ENCODE results near the gene C1QTNF12.

The C1QTNF12 gene

DNA sequence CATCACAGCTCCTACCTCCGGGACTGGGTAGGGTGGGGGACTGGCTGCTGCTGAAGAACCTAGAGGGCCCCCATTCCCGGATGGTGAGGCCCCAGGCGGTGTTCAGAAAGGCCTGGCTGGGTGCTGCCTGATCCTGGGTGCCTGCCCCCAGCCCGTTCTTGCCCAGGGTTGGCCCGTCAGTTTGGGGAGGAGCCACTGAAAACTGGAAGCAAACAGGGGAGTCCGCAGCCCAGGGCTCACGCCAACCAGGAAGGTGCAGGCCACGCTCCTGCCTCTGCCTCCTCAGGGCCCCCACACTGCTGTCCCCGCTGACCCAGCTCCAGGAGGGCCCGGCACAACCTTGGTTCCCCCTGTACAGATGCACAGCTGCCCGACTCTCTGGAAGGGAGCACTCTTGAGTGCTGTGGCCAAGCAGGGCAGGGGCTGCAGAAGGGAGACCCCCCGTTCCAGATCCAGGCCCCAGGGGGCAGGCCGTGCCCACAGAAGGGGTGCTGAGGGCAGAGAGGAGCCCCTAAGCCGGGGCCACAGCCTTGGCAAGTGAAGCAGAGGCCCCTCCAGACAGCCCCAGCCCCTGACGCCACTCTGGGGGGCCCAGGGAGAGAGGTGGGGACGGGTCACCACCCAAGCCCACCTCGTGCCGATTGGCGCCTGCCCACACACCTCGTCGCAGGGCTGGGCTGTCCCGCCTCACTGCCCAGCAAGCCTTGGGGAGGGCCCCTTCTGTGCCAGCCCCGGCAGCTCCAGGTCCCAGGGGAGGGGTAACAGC, 5.5 kb downstream of the C1QTNF12 start:
- no peak for DNase-seq (ENCODE audit: low spot score)

DNA sequence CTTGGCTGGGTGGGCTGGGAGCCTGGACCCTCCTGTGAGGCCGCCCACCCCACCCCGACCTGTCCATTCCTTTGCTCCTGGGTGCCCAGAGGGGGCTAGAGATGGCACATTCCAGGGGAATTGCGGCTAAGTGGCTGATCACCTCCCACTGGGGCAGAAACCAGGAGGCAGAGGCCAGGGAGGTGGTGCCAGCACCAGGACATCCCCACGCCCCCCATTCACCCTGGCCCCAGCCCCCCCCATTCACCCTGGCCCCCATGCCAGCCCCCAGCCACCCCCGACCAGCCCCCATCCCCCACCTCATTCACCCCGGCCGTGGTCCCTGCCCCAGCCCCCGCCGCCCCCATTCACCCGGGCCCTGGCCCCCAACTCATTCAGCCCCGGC, 6.2 kb downstream of the C1QTNF12 start:
- DNase-seq (ENCODE audit: low spot score), result no peak

DNA sequence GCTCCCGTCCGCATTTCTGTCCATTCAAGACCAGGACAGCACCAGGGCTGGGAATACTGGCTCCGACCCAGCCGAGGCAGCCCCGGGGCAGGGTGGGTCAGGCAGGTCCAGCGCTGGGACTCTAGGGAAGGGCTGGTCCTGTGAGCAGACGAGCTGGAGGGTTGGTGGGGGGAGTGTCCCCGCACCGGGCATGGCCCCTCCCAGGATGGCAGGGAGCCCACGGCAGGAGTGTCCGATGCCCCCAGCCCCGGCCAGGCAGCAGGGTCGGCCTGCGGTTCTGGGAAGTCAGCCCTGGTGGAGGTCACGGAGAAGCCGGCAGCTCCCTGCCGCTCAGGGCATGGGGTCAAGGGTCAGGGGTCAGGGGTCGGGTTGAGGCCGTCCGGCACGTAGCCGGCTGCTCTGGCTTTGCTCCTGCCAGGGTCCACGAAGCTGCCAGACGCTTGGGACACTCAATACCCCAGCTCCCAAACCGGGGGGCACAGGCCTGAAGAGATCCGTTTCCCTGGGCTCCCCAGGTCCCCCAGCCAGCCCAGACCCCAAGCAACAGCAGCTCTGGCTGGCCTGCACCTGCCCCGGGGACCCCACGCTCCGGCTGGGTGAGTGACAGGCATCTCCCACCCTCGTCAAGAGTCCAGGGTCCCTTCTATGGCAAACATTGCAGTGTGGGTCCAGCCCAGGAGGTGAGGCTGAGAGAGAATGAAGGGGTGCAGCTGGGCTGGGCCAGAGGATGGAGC, 6.7 kb downstream of the C1QTNF12 start:
- no peak for DNase-seq (ENCODE audit: low spot score)

DNA sequence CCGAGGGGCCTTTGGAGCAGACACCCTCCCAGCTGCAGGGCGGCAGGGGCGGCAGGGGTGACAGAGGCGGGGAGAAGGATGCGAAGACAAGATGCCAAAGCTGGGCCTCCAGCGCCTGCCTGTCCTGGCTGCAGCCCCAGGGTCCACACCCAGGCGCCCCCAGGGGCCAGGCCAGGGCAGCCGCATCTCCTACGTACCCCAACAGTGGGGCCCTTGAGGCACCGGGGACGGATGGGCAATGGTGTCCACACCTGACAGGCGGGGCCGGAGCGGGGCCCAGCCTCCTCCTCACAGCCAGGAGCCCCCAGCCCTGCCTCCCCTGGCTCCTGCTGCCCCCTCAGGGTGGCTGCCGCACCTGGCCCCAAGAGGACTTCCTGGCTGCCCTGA, 7.3 kb downstream of the C1QTNF12 start:
- no peak for DNase-seq (ENCODE audit: low spot score)

DNA sequence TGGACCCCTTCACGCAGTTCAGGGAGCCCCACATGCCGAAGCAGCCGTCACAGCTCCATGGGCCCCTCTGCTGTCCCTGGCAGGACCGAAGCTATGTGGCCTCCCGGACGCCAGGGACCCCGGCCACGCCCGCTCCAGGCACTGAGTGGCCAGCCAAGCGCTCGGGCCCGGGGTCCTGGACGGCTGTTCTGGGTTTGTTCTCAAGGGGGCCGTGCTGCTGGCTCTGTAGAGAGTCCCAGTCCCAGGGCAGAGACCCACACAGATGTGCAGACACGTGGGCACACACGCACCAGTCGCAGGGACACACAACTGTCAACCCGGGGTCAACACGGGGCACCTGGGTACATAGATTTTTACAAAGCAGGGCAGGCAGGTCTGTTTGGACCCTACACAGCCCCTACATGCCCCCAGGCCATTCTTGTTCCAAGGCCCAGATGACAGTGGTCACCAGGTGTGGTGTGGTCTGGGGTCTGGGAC, 7.8 kb downstream of the C1QTNF12 start:
- DNase-seq (ENCODE audit: low spot score), result no peak

DNA sequence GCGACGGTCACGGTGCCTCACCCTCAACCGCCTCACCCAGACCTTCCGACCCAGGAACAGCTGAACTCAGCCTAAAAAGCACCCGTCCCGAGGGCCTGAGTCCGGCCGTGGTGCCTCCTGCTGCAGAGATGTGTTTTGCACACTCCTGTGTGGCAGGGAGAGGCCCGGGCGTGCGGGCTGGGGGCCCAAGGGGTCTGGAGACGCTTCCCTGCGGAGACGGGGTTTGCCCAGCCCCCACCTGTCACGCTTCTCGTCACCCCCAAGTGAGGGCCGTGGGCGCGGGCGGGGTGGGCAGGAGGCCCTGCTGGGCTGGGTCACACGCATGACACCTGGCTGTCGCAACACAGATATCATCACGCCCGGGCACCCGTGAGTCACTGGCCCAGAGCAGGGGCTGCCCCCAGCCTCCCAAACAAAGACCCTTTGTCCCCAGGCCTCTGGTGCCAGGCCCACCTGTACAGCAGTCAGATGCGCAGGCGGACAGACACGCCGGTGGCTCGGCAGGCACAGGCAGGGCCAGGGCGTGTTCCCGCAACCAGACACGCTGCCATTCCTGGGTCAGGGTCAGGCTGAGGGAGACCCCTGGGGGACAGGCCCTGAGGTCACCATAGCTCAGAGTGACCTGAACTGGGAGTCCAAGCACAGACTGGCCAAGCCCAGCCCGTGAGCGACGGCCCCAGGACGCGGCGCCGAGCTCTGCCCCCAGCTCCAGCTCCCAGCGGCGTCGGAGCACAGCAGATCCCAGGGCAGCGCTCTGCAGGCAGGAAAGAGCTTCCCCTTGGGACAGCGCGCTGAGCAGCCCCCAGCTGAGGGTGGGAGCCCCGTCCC, 8.4 kb downstream of the C1QTNF12 start:
- no peak for DNase-seq (ENCODE audit: low spot score)

DNA sequence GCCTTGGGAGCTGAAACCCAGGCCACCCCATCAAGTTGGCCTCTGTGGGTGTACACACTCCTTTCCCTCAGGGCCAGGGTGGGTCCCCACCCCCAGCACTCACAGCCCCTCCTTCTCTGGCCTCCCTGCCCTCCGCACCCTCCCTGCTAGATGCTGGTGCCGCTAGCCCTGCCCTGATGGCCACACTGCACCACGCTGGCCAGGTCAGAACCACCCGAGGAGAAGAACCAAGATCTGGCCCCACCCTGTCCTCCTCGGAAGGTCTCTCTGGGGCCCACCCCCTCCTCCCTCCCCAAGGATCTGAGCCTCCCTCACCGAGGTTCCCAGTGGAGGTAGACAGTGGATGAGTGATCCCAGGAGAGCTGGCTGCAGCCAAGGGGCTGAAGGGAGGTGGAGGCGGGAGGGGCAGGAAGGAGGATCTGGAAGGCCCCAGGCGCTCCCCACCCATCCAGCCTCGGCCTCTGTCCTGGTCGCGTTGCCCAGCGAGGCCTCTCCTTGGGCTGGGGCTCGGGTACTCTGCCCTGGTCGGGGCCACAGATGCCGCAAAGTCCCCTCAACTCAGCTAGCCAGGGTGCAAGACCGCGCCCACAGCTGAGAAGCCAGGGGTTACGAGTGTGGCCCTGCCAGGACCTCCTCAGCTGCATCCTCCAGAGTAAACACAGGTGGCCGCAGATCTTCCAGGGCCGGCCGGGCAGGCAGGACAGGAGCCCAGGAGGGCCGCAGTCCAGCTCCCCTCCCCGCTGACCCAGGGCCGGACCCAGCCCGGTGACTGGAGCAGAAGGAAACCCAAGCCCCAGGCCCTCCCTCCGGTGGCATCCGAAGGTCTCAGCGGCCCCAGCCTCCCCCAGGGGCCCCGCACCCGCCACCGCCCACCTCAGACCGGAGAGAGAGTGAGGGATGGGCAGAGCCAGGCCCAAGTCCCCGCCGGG, 9.3 kb downstream of the C1QTNF12 start:
- DNase-seq (ENCODE audit: low spot score), result no peak

DNA sequence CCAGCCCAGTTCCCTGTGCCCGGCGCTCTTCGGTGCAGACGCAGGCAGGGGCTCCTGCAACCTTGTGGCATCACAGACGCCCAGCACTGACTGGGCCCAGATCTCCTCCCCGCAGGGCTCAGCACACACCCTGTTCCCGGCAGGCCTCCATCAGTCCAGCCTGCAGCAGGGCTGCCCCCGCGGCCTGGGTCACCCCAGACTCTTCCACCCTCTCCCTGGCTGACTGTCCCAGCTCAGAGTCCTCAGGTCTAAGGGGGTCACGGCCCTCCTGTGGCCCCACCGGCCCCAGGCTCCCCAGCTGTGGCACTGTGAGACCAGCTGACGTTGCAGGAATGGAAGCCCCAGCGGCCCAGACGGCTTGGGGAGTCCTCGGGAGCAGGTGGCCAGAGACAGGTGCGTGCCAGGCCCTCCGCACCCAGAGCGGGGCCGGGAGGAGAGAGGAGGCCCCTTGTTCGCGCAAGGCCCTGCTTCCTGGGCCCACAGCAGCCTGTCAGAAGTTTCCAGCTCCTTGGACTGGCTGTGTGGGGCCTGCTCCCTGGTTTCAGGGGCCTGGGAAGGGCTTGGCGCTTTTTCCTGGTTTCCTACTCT, 10.3 kb downstream of the C1QTNF12 start:
- DNase-seq (ENCODE audit: low spot score), result no peak

DNA sequence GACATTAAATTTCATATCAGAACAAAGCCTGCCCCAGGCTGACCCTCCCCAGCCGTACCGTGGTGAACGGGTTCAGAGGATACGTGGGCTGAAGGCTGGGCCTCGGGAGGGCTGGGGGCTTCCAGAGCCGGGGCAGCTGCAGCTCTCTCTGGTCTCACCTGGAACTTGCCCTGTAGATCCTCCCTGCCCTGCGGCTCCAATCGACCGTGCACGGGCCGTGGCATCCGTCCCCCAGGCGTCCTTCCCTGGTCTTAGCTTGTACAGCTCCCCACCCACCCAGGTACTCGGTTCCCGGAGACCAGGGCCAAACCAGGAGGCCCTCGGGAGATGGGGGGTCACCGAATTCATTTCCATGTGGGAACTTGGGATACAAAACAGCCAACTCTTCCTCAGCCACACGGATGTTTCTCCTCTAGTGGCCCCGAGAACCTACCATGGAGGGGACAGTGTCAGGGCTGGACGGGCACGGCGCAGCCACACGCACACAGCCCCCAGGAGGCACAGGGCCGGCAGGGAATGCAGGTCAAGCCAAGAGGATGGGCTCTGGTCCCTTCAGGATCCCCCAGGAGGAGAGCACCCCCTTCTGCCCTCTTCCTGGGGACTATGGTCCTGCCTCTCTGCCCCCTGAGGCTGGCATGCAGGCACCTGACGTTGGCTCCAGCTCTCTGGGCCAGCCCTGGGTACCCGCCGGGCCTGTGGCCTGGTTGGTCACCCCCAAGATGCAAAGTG, 11.3 kb downstream of the C1QTNF12 start:
- no peak for DNase-seq (ENCODE audit: low spot score)

DNA sequence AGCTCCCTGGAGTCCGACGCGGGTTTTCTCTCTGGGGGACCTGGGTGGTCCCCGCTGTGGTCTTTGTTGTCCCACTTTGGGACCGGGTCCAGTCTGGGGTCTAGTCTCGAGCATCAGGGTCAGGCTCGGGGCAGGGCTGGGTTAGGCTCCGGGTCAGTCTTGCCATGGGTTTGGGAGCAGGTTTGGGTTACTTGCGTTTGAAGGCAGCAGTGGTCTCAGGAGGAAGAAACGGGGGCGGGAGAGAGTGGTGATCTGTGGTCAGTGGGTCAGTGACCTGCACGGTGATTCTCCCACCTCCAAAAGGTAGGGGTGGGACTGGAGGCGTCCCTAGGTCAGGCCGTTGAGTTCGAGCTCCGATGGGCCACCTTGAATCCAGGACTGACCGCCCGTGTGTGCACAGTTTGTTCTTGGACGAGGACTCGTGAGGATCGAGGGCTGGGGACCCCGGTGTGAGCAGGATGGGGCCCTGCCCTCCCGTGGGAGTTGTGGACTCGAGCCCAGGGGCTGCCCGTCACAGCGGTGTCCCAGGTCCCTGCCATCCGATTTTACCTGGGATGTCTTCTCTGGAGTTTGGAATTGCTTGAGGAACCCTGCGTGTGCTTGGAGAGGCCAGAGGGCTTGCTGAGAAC, 12.2 kb downstream of the C1QTNF12 start:
- DNase-seq (ENCODE audit: low spot score), result no peak

DNA sequence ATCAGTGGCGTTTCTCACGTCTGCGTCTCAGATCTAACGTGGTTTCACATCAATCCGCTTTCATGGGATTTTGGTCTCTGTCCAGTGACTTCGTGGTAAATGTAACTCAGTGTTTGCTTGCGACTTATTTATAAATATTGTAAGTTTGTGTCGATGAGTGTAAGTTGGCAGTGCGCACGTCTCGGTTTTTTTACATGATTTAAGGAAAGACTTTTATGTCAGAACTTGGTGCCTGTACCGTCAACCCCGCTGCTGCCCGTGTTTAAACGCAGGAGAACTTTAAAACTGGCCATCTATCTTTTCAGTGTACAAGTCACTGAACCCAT, 13.0 kb downstream of the C1QTNF12 start:
- DNase-seq (ENCODE audit: low spot score), result no peak

DNA sequence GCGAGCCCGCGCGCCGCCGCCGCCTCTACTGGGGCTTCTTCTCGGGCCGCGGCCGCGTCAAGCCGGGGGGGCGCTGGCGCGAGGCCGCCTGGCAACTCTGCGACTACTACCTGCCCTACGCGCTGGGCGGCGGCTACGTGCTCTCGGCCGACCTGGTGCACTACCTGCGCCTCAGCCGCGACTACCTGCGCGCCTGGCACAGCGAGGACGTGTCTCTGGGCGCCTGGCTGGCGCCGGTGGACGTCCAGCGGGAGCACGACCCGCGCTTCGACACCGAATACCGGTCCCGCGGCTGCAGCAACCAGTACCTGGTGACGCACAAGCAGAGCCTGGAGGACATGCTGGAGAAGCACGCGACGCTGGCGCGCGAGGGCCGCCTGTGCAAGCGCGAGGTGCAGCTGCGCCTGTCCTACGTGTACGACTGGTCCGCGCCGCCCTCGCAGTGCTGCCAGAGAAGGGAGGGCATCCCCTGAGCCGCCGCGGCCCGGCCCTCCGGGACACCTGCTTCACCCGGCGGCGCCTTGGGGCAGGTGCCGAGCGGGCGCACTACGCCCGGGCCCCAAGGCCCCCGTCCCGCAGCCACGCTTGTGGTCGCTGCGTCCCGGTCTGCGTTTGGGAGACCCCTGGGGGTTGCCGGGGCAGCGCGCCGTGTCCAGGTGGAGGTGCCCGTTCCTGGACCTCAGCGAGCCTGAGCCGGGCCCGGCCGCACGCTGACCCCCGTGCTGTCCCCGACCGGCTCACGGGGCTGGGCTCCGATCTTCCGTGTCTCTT, 13.5 kb downstream of the C1QTNF12 start:
- DNase-seq (ENCODE audit: low spot score), result no peak

DNA sequence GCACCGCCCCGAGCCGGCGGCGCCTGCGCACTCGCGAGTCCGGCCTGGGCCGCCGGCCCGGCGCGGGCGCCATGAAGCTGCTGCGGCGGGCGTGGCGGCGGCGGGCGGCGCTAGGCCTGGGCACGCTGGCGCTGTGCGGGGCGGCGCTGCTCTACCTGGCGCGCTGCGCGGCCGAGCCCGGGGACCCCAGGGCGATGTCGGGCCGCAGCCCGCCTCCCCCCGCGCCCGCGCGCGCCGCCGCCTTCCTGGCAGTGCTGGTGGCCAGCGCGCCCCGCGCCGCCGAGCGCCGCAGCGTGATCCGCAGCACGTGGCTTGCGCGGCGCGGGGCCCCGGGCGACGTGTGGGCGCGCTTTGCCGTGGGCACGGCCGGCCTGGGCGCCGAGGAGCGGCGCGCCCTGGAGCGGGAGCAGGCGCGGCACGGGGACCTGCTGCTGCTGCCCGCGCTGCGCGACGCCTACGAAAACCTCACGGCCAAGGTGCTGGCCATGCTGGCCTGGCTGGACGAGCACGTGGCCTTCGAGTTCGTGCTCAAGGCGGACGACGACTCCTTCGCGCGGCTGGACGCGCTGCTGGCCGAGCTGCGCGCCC, 14.2 kb downstream of the C1QTNF12 start, which contains the start of gene B3GALT6:
B3GALT6 (plus strand) TSS at position 30 of the 588 bp plus-strand sequence; CDS start at position 72, 42 bp downstream.
- DNase-seq (ENCODE audit: low spot score), result no peak

DNA sequence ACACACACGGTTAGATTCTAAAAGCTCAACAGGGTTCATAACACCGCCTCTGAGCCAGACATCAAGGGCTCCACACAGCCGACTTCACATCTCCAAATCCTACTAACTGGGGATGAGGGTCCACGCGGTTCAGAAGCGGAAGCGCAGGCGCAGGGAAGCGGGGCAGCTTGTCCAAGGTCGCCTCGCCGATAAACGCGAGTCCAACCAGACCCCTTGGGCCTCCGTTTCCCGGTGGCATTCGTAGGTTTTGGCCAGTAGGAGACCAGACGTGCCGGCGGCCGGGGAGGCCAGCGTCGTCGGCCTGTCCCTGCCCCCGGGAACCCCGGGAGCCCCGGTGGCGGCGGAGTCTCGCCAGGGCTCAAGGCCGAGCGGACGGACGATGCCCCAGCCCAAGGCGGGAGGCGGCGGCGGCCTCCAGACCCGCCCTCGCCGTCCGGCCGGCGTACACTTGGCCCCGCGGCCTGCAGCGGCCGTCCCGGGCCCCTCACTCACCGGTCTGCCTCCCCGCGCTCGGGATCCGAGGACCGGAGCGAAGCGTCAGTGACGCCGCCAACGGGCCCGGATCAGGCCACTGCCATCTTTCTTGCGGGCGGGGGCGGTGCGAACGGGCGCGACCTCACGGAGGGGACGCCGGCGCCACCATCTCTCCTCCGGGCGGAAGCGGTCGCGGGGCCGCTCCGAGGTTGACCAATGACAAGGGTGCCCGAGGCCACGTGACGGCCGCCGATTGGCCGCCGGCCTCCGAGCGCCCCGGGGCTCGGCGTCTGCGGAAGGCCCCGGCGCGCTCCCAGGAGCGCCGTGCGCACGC, 14.9 kb downstream of the C1QTNF12 start, which contains the start of gene SDF4:
SDF4 (minus strand) TSS at position 602 of the 808 bp plus-strand sequence. CDS start 3,229 bp downstream, outside the sequence.
- peak; percentile 97 for DNase-seq (ENCODE audit: low spot score)

DNA sequence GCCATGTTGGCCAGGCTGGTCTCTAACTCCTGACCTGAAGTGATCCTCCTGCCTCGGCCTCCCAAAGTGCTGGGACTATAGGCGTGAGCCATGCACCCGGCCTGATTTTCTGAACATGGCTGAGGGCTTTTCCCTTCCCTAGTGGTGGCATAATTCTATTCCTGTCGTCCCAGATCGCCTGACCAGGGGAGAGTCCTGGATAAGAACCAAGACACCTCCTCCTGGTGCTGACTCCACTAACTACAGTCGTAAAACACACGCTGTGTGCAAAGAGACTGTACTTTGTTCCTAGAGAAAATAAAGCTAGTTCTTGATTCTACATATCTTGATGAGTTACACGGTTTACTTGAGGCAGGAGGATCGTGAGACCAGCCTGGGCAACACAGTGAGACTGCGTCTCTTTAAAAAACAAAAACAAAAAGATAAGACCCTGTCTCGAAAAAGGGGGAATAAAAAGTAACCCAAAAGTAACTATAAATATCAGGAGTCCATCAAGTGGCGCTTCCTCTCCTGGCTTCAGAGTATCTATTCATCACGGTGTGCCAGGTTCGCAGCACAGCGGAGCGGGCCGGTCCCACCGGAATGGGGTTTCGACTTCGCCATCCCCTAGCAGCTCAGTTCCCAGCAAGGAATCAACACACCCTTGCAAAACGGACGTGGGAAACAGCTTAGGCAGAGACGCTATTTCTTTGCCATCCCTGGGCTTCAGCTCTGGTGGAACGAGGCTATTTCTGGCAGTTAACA, 15.7 kb downstream of the C1QTNF12 start:
- no peak for DNase-seq (ENCODE audit: low spot score)

DNA sequence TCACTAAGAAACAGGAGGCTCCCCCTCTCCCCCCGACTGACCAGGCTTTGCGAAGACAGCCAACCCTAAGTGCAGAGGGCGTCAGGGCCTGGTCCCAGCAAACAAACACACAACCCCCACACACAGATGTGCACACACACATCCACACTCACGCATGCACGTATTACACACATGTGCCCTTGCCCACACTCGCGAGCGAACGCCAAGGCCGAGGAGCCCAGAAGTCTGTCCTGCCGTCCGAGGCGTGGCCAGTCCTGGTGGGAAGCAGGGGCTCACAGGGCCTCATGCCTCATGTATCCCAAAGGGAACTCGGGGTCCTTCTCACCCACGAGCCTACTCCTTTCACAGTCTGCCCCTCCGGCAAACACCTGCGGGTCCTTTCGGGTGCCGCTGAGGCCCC, 16.8 kb downstream of the C1QTNF12 start:
- DNase-seq (ENCODE audit: low spot score), result no peak

Measured in activated CD4-positive, alpha-beta T cell treated with anti-CD3 and anti-CD28 coated beads, Interleukin-2, Interleukin-4, amounts not matched to agents 100 ng/mL and 50 ng/mL, durations not matched to agents 16 hours and 8 hours (primary cell).